ENCODE results near the gene URB1. TPM values are rescaled to one million over a fixed set of nuclear protein-coding genes. Genes with fewer than 3 reads are reported as not detected.
"Not testable (repeated sequence)": the region's sequence is repeated elsewhere in the genome, so short reads cannot be mapped to it uniquely, and the experiment has no call there.

Gene URB1
- total and polyA plus RNA-seq, 9 donors, result 7.6 to 29.6 (median 18.0) TPM

GRCh38 chr21:32278518-32279376, 114.1 kb downstream of the URB1 start, which contains the start of gene MIS18A:
TSS of gene MIS18A (minus strand) at chr21:32279049. CDS start at chr21:32279014, 35 bp downstream.
- WGBS, 3 donors, result 0 to 1% (median 0%) methylated on average over 58 to 69 of the region's 69 CpGs
- no peaks in the 10 kb centered on the region for H3K9me3 ChIP-seq
- intact Hi-C loops (cut with DNase I), result no loop called here
- peak; percentile 94 to 98 (median 97) for DNase-seq
- H3K4me1 ChIP-seq (ENCODE audit: insufficient read depth), result peaks cover 5% of the 10 kb centered on the region
- H3K4me3 ChIP-seq, result peak within 1 kb of the TSS; percentile 79
- no peaks in the 10 kb centered on the region for H3K27me3 ChIP-seq
- H3K27ac ChIP-seq, result peak within 1 kb of the TSS; percentile 57 to 65
- TF ChIP-seq POLR2A (IDR thresholded peaks at IDR 0.05) (peak; percentile 57), EP300 (IDR thresholded peaks at IDR 0.05) (no peak), CTCF (IDR thresholded peaks at IDR 0.05) (peak in 1 of 3 donors; percentile 11)
- H3K36me3 ChIP-seq, result no peaks in the 10 kb centered on the region

GRCh38 chr21:32278103-32278502, 114.7 kb downstream of the URB1 start:
- intact Hi-C loops (cut with DNase I), result no loop called here
- Histone ChIP-seq H3K4me1 (ENCODE audit: insufficient read depth) (peaks cover 5% of the 10 kb centered on the region), H3K36me3 (no peaks in the 10 kb centered on the region), H3K4me3 (peak overlapping the region; percentile 79), H3K9me3 (no peaks in the 10 kb centered on the region), H3K27ac (no peak overlapping the region), H3K27me3 (no peaks in the 10 kb centered on the region)
- no peak for TF ChIP-seq CTCF (IDR thresholded peaks at IDR 0.05)
- TF ChIP-seq EP300 (IDR thresholded peaks at IDR 0.05), result no peak
- no peak for TF ChIP-seq POLR2A (IDR thresholded peaks at IDR 0.05)
- WGBS, 3 donors, result 1 to 2% (median 2%) methylated on average over 9 of the region's 9 CpGs
- no peak for DNase-seq

- intact Hi-C loops (cut with DNase I), result no loop called here
- 63 to 81% (median 77%) methylated on average over 4 of the region's 4 CpGs for WGBS, 3 donors
- TF ChIP-seq CTCF (IDR thresholded peaks at IDR 0.05), result no peak
- TF ChIP-seq POLR2A (IDR thresholded peaks at IDR 0.05), result no peak
- no peak for TF ChIP-seq EP300 (IDR thresholded peaks at IDR 0.05)
- H3K27ac ChIP-seq, result no peak overlapping the region
- H3K36me3 ChIP-seq, result no peaks in the 10 kb centered on the region
- no peak for DNase-seq
- H3K4me3 ChIP-seq, result no peak overlapping the region
- H3K4me1 ChIP-seq (ENCODE audit: insufficient read depth), result peaks cover 5% of the 10 kb centered on the region
- H3K27me3 ChIP-seq, result no peaks in the 10 kb centered on the region
- H3K9me3 ChIP-seq, result no peaks in the 10 kb centered on the region
These were observed 116.1 kb downstream of the URB1 start for GRCh38 chr21:32276671-32277070.

GRCh38 chr21:32270748-32271147, 122.1 kb downstream of the URB1 start:
- H3K27ac ChIP-seq, result no peak overlapping the region
- TF ChIP-seq POLR2A (IDR thresholded peaks at IDR 0.05) (no peak), EP300 (IDR thresholded peaks at IDR 0.05) (no peak), CTCF (IDR thresholded peaks at IDR 0.05) (no peak)
- H3K9me3 ChIP-seq, result no peaks in the 10 kb centered on the region
- WGBS, 3 donors, result 72 to 88% (median 86%) methylated on average over 4 of the region's 4 CpGs
- H3K4me3 ChIP-seq, result no peak overlapping the region
- no peak for DNase-seq
- H3K27me3 ChIP-seq, result no peaks in the 10 kb centered on the region
- intact Hi-C loops (cut with DNase I), result no loop called here
- no peaks in the 10 kb centered on the region for H3K4me1 ChIP-seq (ENCODE audit: insufficient read depth)
- H3K36me3 ChIP-seq, result no peaks in the 10 kb centered on the region

GRCh38 chr21:32265321-32265720, 127.5 kb downstream of the URB1 start:
- H3K27me3 ChIP-seq; H3K36me3 ChIP-seq; H3K4me1 ChIP-seq (ENCODE audit: insufficient read depth); H3K27ac ChIP-seq; intact Hi-C loops (cut with DNase I); H3K9me3 ChIP-seq; DNase-seq; H3K4me3 ChIP-seq: not testable (repeated sequence)
- 85 to 95% (median 94%) methylated on average over 18 to 23 of the region's 23 CpGs for WGBS, 3 donors
